H1 (cell line): Measurements from ENCODE around the gene RCC1. TPM values are rescaled to one million over a fixed set of nuclear protein-coding genes. Genes with fewer than 3 reads are reported as not detected.

Source experiments
- CTCF ChIA-PET: fragments of 300-600 bp; sonication (Branson Sonifier 250); formaldehyde crosslinking; loops from one replicate; lab custom pipeline; 2021; ENCODE audit not compliant: partially characterized antibody; lab: Charles Lee
- POLR2A ChIA-PET: fragments of 300-600 bp; sonication (Branson Sonifier 250); formaldehyde crosslinking; loops from one replicate; lab custom pipeline; 2021; ENCODE audit warnings: inconsistent platforms; ENCODE audit not compliant: partially characterized antibody; lab: Charles Lee
- DNase-seq, 2 experiments: peaks; one replicate each; pipeline versions ENCODE4 v3.0.0 to v3.0.0-alpha.2; 2010 to 2022; ENCODE audit warnings: low spot score in 2 of 2, low read depth in 1 of 2, mixed read lengths in 1 of 2
- FAIRE-seq: peaks from 2 replicates; lab custom pipeline; 2011; peaks lifted over from hg19 to GRCh38; lab: Jason Lieb, UNC
- H2AFZ ChIP-seq: 2 replicates; pipeline ENCODE4 v1.8.1; 2012; ENCODE audit warnings: low read length, inconsistent platforms
- H2AK5ac ChIP-seq: 2 replicates; pipeline ENCODE4 v1.6.1; 2013; ENCODE audit warnings: low read depth, low read length
- H2BK120ac ChIP-seq: replicated peaks from 2 replicates; pipeline ENCODE3; 2013; ENCODE audit warnings: low read depth, low read length, inconsistent platforms
- H2BK12ac ChIP-seq: 2 replicates; pipeline ENCODE4 v1.6.1; 2013; ENCODE audit warnings: low read depth, low read length
- H2BK15ac ChIP-seq: 2 replicates; pipeline ENCODE4 v1.6.1; 2013; ENCODE audit warnings: low read length
- H2BK20ac ChIP-seq: 2 replicates; pipeline ENCODE4 v1.6.1; 2013; ENCODE audit warnings: low read length
- H2BK5ac ChIP-seq: 2 replicates; pipeline ENCODE4 v1.6.1; 2013; ENCODE audit warnings: low read depth, low read length
- H3K14ac ChIP-seq: 2 replicates; pipeline ENCODE4 v1.6.1; 2013; ENCODE audit warnings: inconsistent platforms; ENCODE audit not compliant: insufficient read length
- H3K18ac ChIP-seq: 2 replicates; pipeline ENCODE4 v1.6.1; 2013; ENCODE audit warnings: low read length; ENCODE audit errors: extremely low read depth
- H3K23ac ChIP-seq: 2 replicates; pipeline ENCODE4 v1.6.1; 2013; ENCODE audit warnings: inconsistent platforms; ENCODE audit not compliant: insufficient read length
- H3K23me2 ChIP-seq: 2 replicates; pipeline ENCODE4 v1.6.1; 2013; ENCODE audit warnings: low read depth, low read length
- H3K27ac ChIP-seq: 2 replicates; pipeline ENCODE4 v1.6.1; 2011; ENCODE audit warnings: low read depth, low read length, inconsistent platforms
- H3K27me3 ChIP-seq, 4 experiments: replicated peaks in 1 of 4; 1 replicate in 1 of 4; 2 replicates in 3 of 4; pipeline versions ENCODE4 v1.6.1 to v1.8.1; 2011 to 2013; ENCODE audit warnings: low read length in 3 of 4, mild to moderate bottlenecking in 3 of 4, inconsistent platforms in 2 of 4, mixed read lengths in 2 of 4, moderate library complexity in 1 of 4; ENCODE audit not compliant: control insufficient read depth in 3 of 4, insufficient read depth in 3 of 4; ENCODE audit errors: extremely low read depth in 1 of 4
- H3K36me3 ChIP-seq, 4 experiments: 2 replicates each; pipeline versions ENCODE4 v1.6.1 to v1.8.1; 2011 to 2013; ENCODE audit warnings: mild to moderate bottlenecking in 4 of 4, low read length in 3 of 4, moderate library complexity in 2 of 4, control low read depth in 1 of 4, inconsistent platforms in 1 of 4; ENCODE audit not compliant: insufficient read depth in 4 of 4, control insufficient read depth in 2 of 4
- H3K4ac ChIP-seq: replicated peaks from 2 replicates; pipeline ENCODE3; 2013; ENCODE audit warnings: low read length, low read depth, mixed read lengths, inconsistent platforms; ENCODE audit not compliant: insufficient read length
- H3K4me1 ChIP-seq, 4 experiments: replicated peaks in 1 of 4; 1 replicate in 1 of 4; 2 replicates in 3 of 4; pipeline versions ENCODE4 v1.6.1 to v1.8.1; 2011 to 2013; ENCODE audit warnings: low read length in 3 of 4, inconsistent platforms in 2 of 4, mixed read lengths in 1 of 4; ENCODE audit not compliant: insufficient read depth in 4 of 4, control insufficient read depth in 3 of 4
- H3K4me2 ChIP-seq, 2 experiments: 2 replicates each; pipeline versions ENCODE4 v1.6.1 to v1.8.1; 2011 to 2013; ENCODE audit warnings: low read depth in 2 of 2, low read length in 2 of 2, control low read depth in 1 of 2, inconsistent platforms in 1 of 2, mild to moderate bottlenecking in 1 of 2; ENCODE audit not compliant: insufficient read depth in 1 of 2
- H3K4me3 ChIP-seq, 4 experiments: fragments of 200-600, 300-600 bp in 1 of 4; sonication (generic), shearing (Covaris generic), sonication (Bioruptor Twin) in 1 of 4; 2 replicates each; pipeline versions ENCODE4 v1.5.1 to v1.8.1; 2011 to 2016; ENCODE audit warnings: low read length in 4 of 4, low read depth in 3 of 4, control low read depth in 2 of 4, inconsistent platforms in 2 of 4, mild to moderate bottlenecking in 2 of 4, mixed read lengths in 1 of 4, moderate library complexity in 1 of 4; ENCODE audit not compliant: insufficient read depth in 2 of 4; ENCODE audit errors: extremely low read depth in 1 of 4
- H3K56ac ChIP-seq: replicated peaks from 2 replicates; pipeline ENCODE3; 2013; ENCODE audit warnings: low read depth, mild to moderate bottlenecking, mixed read lengths, low read length, inconsistent platforms; ENCODE audit not compliant: insufficient read length
- H3K79me1 ChIP-seq: 2 replicates; pipeline ENCODE4 v1.6.1; 2013; ENCODE audit warnings: low read depth, low read length, control low read depth
- H3K79me2 ChIP-seq, 2 experiments: 2 replicates each; pipeline versions ENCODE4 v1.6.1 to v1.8.1; 2012 to 2013; ENCODE audit warnings: low read length in 2 of 2, mild to moderate bottlenecking in 2 of 2, inconsistent platforms in 1 of 2; ENCODE audit not compliant: insufficient read depth in 2 of 2, control insufficient read depth in 1 of 2
- H3K9ac ChIP-seq, 4 experiments: replicated peaks in 1 of 4; 1 replicate in 1 of 4; 2 replicates in 3 of 4; pipeline versions ENCODE4 v1.6.1 to v1.8.1; 2011 to 2013; ENCODE audit warnings: low read depth in 3 of 4, low read length in 3 of 4, control low read depth in 2 of 4, mild to moderate bottlenecking in 2 of 4, moderate library complexity in 2 of 4, inconsistent platforms in 1 of 4; ENCODE audit errors: extremely low read depth in 1 of 4
- H3K9me3 ChIP-seq, 2 experiments: 2 replicates each; pipeline versions ENCODE4 v1.6.1 to v1.8.1; 2012 to 2013; ENCODE audit warnings: mild to moderate bottlenecking in 2 of 2, moderate library complexity in 2 of 2, control low read depth in 1 of 2, inconsistent platforms in 1 of 2, low read depth in 1 of 2, low read length in 1 of 2, mixed read lengths in 1 of 2; ENCODE audit not compliant: insufficient read depth in 2 of 2
- H4K20me1 ChIP-seq, 2 experiments: replicated peaks in 1 of 2; 2 replicates each; pipeline versions ENCODE3 to v1.8.1; 2011 to 2013; ENCODE audit warnings: inconsistent platforms in 2 of 2, low read length in 2 of 2, mild to moderate bottlenecking in 1 of 2; ENCODE audit not compliant: insufficient read depth in 2 of 2, control insufficient read depth in 1 of 2
- H4K5ac ChIP-seq: 2 replicates; pipeline ENCODE4 v1.6.1; 2013; ENCODE audit warnings: low read length, low read depth, mixed read lengths, inconsistent platforms; ENCODE audit not compliant: insufficient read length
- H4K8ac ChIP-seq: 2 replicates; pipeline ENCODE4 v1.8.0; 2013; ENCODE audit warnings: mild to moderate bottlenecking, moderate library complexity, low read length, inconsistent platforms; ENCODE audit not compliant: insufficient read depth; ENCODE audit errors: extremely low read depth
- H4K91ac ChIP-seq: replicated peaks from 2 replicates; pipeline ENCODE3; 2013; ENCODE audit warnings: low read length, mixed read lengths, inconsistent platforms; ENCODE audit not compliant: insufficient read length
- CHD2 ChIP-seq: IDR thresholded peaks from 2 replicates; pipeline ENCODE4 v1.6.1; 2012; ENCODE audit warnings: low read length, improper control_type of control experiment
- RAD21 ChIP-seq, 2 experiments: IDR thresholded peaks in 1 of 2; conservative IDR thresholded peaks in 1 of 2; 2 replicates each; pipeline ENCODE4 v1.6.1; 2011; ENCODE audit warnings: low read depth in 2 of 2, low read length in 2 of 2, improper control_type of control experiment in 1 of 2, inconsistent platforms in 1 of 2, mild to moderate bottlenecking in 1 of 2, moderate library complexity in 1 of 2
- WGBS, 2 experiments: shearing (Covaris generic) in 1 of 2; methylation state at CpG; one replicate each; pipeline versions ENCODE4 v1.1.6 to v1.1.7; 2013 to 2015; ENCODE audit warnings: low lambda C conversion rate in 2 of 2, mixed read lengths in 2 of 2, inconsistent platforms in 1 of 2, low coverage in 1 of 2, missing lambda C conversion rate in 1 of 2; ENCODE audit not compliant: insufficient replicate concordance in 2 of 2, insufficient coverage in 1 of 2, insufficient read length in 1 of 2; ENCODE audit errors: extremely low coverage in 1 of 2, missing lambda C conversion rate in 1 of 2; 5-methylcytosine and 5-hydroxymethylcytosine counted together
- polyA plus RNA-seq, 7 experiments: library from polyadenylated mRNA; depleted of rRNA in 3 of 7; stranded (reverse) in 5 of 7; unstranded in 2 of 7; fragments of >200 nt in 5 of 7; fragments of 200-250 nt in 2 of 7; gene quantifications; 1 replicate in 5 of 7; 2 replicates in 1 of 7; 4 replicates in 1 of 7; pipeline versions ENCODE4 v1.2.1 to v1.2.3, GENCODE V29; 2011 to 2013; ENCODE audit warnings: missing spikeins in 2 of 7, mixed read lengths in 2 of 7
- total RNA-seq: library from RNA; stranded (reverse); fragmentation: NEBNext Ultra II Directional; extraction: Animal tissue kit (Norgen Biotek cat#: 25700); gene quantifications from 2 replicates; pipeline ENCODE4 v1.2.1, GENCODE V29; 2021

RCC1 gene
- total and polyA plus RNA-seq, 2 of the 8 experiments (the other 6 are each of a cell fraction or from before 2014, with no cell fraction given): 48.5 to 98.4 TPM

- H3K23ac ChIP-seq: no peak overlapping the region
- H3K4ac ChIP-seq: no peak overlapping the region
- H3K27me3 ChIP-seq: no peaks in the 10 kb centered on the region; a peak in 1 of 7 replicates
- H3K9me3 ChIP-seq: no peaks in the 10 kb centered on the region
- 96% methylated on average over 6 of the region's 6 CpGs; no CpG with 5 or more reads in 1 of the 2 experiments for WGBS, 2 experiments
- H2BK15ac ChIP-seq: no peak overlapping the region
- H3K56ac ChIP-seq: no peak overlapping the region
- peaks cover 5% of the 10 kb centered on the region; the same call in 1 of the 2 replicates for H3K79me1 ChIP-seq
- H3K23me2 ChIP-seq: no peaks in the 10 kb centered on the region
- H4K20me1 ChIP-seq: peaks cover 4 to 8% of the 10 kb centered on the region in 2 experiments
- H3K9ac ChIP-seq: no peak overlapping the region
- H3K14ac ChIP-seq: no peak overlapping the region
- H3K27ac ChIP-seq: no peak overlapping the region
- no peak overlapping the region for H4K8ac ChIP-seq
- no peak overlapping the region for H3K4me3 ChIP-seq
- H3K4me1 ChIP-seq: no peaks in the 10 kb centered on the region
- FAIRE-seq (no peak), DNase-seq (no peak)
- H3K18ac ChIP-seq: no peak overlapping the region
- no peak overlapping the region for H2AK5ac ChIP-seq
- no peak overlapping the region for H2BK20ac ChIP-seq
- ChIA-PET POLR2A (interaction anchor here (0.7 to 31.3 kb wide), 9 partner anchors 9 to 45 kb away, joined by 3 to 660 read pairs (median 4); no protein-coding TSS in a partner anchor), CTCF (interaction anchor here (0.5 to 1.6 kb wide), 4 partner anchors 11 to 1305 kb away, joined by 3 to 7 read pairs (median 4); partner anchors contain the start of gene TRNAU1AP)
- H2BK120ac ChIP-seq: no peak overlapping the region
- no peaks in the 10 kb centered on the region for H3K79me2 ChIP-seq
- no peak overlapping the region for H3K4me2 ChIP-seq
- TF ChIP-seq CHD2 (no peak), RAD21 (IDR thresholded peaks at IDR 0.05 in 1 of 2, conservative IDR thresholded peaks at IDR 0.05 in 1 of 2; ENCODE audit: low read depth in 2 of 2, low read length in 2 of 2) (no peak)
- H2BK5ac ChIP-seq: no peak overlapping the region
- peaks cover 34 to 71% (median 60%) of the 10 kb centered on the region in 4 experiments for H3K36me3 ChIP-seq
- H2BK12ac ChIP-seq: no peak overlapping the region
- no peak overlapping the region for H2AFZ ChIP-seq
- no peak overlapping the region for H4K91ac ChIP-seq
- no peak overlapping the region for H4K5ac ChIP-seq
Measured at GRCh38 chr1:28534671-28535070, 28.8 kb downstream of the RCC1 start.
